ENCODE data around the gene MYH7. TPM values are rescaled to one million over a fixed set of nuclear protein-coding genes. Genes with fewer than 3 reads are reported as not detected.

MYH7 gene
- total RNA-seq (2022; extraction: Qiagen RNA extraction), result 0.02 TPM in 1 of 5 replicates, not detected in the others

DNA sequence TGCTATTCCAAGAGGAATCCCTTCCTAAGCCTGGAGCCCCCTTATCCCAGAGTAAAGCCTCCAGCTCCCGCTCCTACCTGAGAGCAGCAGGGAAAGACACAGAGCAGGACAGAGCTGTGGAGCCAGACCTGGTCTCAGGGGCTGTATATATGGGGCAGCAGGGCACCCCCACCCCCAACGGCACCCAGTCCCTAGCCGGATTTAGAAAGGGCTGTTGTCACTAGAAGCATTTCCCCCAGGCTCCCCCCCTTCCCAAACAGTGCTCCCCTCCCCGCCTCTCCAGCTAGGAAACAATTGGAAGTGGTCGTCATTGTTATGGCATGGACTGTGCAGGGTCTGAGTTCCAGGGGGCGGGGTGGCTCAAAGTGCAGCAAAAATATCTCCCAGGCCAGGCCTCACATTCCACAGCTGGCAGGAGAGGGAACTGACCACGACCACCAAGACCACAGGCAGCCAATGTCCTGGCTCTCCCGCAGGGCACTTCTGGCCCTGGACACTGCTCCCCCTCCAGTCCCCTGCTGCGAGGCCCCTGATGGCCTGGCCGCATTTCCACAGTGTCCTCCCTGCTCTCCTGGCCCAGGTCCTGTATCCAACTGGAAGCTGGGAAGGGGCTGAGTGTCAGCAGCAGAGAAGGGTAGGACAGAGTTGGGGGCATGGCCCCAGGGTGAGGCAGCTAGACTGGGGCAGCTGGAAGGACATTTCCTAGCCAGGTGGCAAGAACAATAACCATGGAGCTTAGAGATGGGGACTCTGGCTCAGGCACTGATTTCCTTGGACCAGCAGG, at the start of gene MYH7:
MYH7 (minus strand) TSS at position 118 of the 784 bp plus-strand sequence. CDS start 1,928 bp downstream, outside the sequence.

DNA sequence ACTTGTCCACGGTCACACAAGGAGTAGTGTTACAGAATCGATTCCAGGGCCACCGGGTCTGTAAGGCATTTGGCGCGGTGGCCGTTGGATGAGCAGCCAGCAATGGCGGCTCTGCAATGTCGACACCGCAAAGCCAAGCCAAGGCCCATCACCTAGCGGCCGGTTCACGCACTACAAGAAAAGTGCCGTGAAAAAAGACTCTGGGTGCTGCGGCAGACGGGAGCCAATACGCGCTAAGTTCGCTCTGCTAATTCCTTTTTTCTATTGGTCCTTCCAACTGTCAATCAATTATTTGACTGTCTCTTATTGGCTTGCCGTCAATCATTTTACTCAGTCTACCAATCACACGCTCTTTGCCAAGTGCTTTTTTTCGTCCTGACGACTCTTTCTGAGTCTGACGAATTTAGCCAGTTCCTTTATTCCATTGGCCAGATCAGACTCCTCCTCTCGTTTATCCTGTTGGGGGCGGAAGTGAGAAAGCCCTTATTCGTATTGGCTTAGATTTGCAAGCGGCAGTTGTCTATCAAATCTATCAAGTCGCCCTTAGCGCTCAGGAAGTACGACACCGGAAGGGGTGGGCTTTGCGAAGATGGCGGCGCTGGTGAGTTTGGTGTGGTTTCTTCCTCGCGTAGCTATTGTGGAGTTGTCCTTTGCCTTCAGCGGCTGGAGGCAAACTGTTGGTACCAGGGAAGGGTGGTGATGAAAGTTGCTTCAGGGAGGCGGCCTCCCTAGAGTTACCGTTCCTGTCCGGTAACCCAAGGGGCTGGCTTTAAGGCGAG, 33.9 kb upstream of the MYH7 start, which contains the start of gene NGDN:
NGDN (plus strand) TSS at position 577 of the 779 bp plus-strand sequence; CDS start at position 590, 13 bp downstream.

DNA sequence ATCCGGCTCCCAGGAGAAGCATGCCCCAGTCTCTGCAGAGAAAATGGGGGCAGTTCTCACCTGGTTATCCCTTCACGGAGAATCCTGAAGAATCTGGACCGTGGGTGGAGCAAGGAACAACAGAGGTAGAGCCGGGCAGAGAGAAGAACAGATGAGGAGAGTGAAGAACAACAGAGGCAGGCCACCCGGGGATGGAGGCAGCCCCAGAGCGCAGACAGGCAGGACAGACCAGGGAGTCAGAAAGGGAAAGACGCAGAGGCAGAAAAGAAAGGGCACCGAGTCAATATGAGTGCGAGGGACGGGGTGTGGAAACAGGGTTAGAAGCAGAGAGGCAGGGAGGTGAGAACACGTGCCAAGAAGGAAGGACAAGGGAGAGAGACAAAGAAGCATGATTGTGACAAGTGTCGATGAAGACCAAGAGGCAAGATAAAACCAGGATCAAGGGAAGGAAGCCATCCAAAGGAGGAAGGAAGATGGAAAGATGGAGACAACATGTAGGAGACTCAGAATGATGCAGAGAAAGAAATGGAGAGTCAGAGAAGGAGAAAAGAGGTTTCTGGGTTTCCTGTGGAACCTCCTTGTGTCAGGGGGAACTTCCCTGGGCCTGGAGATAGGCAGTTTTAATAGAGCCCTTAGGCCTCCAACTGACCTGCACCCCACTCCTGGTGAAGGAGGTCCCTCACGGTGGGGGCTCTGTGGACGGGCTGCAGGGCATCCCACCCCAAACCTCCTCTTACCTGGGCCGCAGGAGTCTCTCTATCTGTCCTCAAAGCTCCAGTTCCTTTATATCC, 27.7 kb downstream of the MYH7 start, which contains the start of gene MYH6:
MYH6 (minus strand) TSS at position 758 of the 791 bp plus-strand sequence. CDS start 1,050 bp downstream, outside the sequence.

DNA sequence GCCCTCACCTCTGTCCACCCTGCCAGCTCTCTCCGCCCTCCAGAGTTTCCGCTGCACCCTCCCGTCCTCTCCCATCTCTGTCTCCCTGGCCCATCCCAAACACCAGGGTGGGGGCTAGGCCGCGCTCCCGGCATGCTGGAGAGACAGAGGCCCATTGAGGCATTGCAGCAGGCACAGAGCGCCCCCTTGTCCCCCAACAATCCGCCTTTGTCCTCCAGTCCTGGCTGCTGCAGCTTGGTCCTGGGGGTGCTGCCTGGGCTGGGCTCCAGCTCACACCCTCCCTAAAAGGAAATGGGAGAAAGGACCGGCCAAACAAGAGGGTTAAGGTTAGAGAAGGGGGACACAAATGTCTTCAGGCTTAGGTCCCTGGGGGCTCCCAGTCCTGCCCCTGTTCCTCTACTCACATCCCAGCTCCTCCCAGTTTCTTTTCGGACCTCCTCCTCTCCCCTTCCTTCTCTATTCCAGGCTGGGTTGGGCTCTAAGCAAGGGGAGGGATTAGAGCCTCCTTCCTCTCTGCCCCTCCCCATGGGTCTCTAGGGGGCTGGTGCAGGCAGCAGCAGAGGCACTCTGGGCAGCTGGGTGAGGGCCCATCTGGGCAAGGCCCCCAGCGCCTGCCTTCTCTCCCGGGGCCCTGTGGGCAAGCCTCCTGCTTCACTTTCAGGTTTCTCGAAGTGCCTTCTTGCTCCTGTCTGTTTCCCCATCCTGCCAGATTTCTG, 58.8 kb downstream of the MYH7 start, which contains the start of gene CMTM5:
CMTM5 (plus strand) TSS at position 565 of the 716 bp plus-strand sequence. CDS start 206 bp downstream, outside the sequence.

DNA sequence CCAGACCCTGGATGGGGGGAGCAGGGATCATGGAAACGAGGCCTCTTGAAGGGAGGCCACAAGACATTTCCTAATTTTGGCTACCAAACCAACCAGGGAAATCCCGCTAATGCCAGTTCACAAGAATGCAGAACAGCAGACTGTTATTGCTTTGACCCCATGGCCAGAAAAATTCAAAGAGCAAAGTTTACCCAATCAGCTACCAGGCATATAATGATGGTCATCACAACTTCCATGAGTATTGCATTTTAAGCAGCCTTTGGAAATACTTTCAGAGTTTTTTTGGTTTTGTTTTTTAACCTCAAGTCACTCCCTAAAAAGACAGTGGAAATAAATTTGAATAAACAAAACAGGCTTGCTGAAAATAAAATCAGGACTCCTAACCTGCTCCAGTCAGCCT, 63.0 kb downstream of the MYH7 start, which contains the start of gene IL25:
IL25 (plus strand) TSS at position 301 of the 400 bp plus-strand sequence.

DNA sequence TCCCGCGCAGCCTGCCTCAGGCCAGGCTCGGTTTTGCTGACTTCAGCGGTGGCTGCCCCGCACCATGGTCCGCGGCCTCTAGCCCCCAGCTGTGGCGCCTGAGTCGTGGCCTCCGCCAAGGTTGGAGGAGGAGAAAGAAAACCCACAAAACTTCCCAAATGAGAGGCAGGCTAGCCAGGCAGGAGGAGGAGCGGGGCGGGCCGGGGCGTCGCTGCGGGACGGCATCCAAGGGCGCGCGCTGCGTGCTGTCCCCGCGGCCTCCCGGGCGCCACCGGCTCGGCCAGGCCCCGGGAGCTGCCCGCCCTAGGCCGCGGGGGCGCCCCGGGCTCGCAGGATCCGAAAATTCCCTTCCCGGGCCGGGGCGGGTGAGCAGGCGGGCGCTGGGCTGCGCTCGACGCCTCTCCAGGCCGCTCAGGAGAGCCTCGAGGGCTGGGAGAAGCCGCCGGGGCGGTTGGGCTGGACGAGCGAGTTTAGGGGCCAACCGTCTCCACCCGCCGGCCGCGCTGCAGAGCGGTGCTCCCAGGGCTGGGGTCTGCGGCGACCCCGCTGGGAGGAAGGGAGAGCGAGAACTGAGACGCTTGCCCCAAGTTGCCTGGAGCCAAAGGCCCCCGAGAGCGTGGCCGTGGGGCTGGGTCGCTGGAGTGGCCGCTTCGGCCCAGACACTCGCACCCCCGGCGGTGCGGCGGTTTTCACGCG, 70.3 kb downstream of the MYH7 start, which contains the start of gene EFS:
EFS (minus strand) TSS at position 137 of the 696 bp plus-strand sequence. CDS start 147 bp downstream, outside the sequence.

Other genes with a start within 250 kb of the MYH7 start
- not detected in 5 replicates for gene RNF212B, start 197.7 kb downstream of the MYH7 start, total RNA-seq (2022; extraction: Qiagen RNA extraction)
- 8.0 to 9.6 TPM (median 8.9 TPM) in 5 replicates for gene HOMEZ, start 149.5 kb downstream of the MYH7 start, total RNA-seq (2022; extraction: Qiagen RNA extraction)
- gene PPP1R3E, start 132.8 kb downstream of the MYH7 start, total RNA-seq (2022; extraction: Qiagen RNA extraction), result 3.0 to 4.2 TPM (median 4.2 TPM) in 5 replicates
- 14.5 to 19.0 TPM (median 15.2 TPM) in 5 replicates for gene BCL2L2, start 128.8 kb downstream of the MYH7 start, total RNA-seq (2022; extraction: Qiagen RNA extraction)
- gene PABPN1, start 114.2 kb downstream of the MYH7 start, total RNA-seq (2022; extraction: Qiagen RNA extraction), result 126 to 152 TPM (median 151 TPM) in 5 replicates
- 5.2 to 8.3 TPM (median 6.2 TPM) in 5 replicates for gene SLC22A17, start 82.8 kb downstream of the MYH7 start, total RNA-seq (2022; extraction: Qiagen RNA extraction)
- not detected in 5 replicates for gene EFS, start 70.5 kb downstream of the MYH7 start, total RNA-seq (2022; extraction: Qiagen RNA extraction)
- not detected in 5 replicates for gene IL25, start 62.9 kb downstream of the MYH7 start, total RNA-seq (2022; extraction: Qiagen RNA extraction)
- gene CMTM5, start 58.6 kb downstream of the MYH7 start, total RNA-seq (2022; extraction: Qiagen RNA extraction), result not detected in 5 replicates
- 0.05 to 0.15 TPM (median 0.12 TPM) in 5 replicates for gene MYH6, start 27.4 kb downstream of the MYH7 start, total RNA-seq (2022; extraction: Qiagen RNA extraction)
- gene NGDN, start 34.0 kb upstream of the MYH7 start, total RNA-seq (2022; extraction: Qiagen RNA extraction), result 59.7 to 73.7 TPM (median 61.6 TPM) in 5 replicates
- 0.44 to 1.1 TPM (median 0.80 TPM) in 5 replicates for gene ZFHX2, start 116.1 kb upstream of the MYH7 start, total RNA-seq (2022; extraction: Qiagen RNA extraction)
- gene THTPA, start 120.6 kb upstream of the MYH7 start, total RNA-seq (2022; extraction: Qiagen RNA extraction), result 12.1 to 12.7 TPM (median 12.2 TPM) in 5 replicates
- gene AP1G2, start 132.1 kb upstream of the MYH7 start, total RNA-seq (2022; extraction: Qiagen RNA extraction), result 29.8 to 53.8 TPM (median 45.2 TPM) in 5 replicates
- gene JPH4, start 143.1 kb upstream of the MYH7 start, total RNA-seq (2022; extraction: Qiagen RNA extraction), result 0.07 to 0.14 TPM (median 0.13 TPM) in 5 replicates
- gene DHRS2, start 200.7 kb upstream of the MYH7 start, total RNA-seq (2022; extraction: Qiagen RNA extraction), result 5.5 to 8.7 TPM (median 6.3 TPM) in 5 replicates

Measured in A549 treated with dexamethasone at 1 μM for 4 hours (cell line).